Ishikawa (cell line): ENCODE measurements around the gene TBATA.

Source experiments
- CEBPB ChIP-seq: IDR thresholded peaks from 2 replicates; pipeline ENCODE4 v1.6.1; 2012
- CREB1 ChIP-seq: IDR thresholded peaks from 2 replicates; pipeline ENCODE4 v1.6.1; 2012; ENCODE audit warnings: low read depth
- EGR1 ChIP-seq: IDR thresholded peaks from 2 replicates; pipeline ENCODE4 v1.6.1; 2012
- EP300 ChIP-seq: IDR thresholded peaks from 2 replicates; pipeline ENCODE4 v1.6.1; 2012; ENCODE audit warnings: borderline replicate concordance
- FOXM1 ChIP-seq: IDR thresholded peaks from 2 replicates; pipeline ENCODE4 v1.6.1; 2012; ENCODE audit warnings: low read depth, borderline replicate concordance
- NFIC ChIP-seq: IDR thresholded peaks from 2 replicates; pipeline ENCODE4 v1.6.1; 2012
- RAD21 ChIP-seq: IDR thresholded peaks from 2 replicates; pipeline ENCODE4 v1.6.1; 2012; ENCODE audit warnings: low read depth
- REST ChIP-seq: IDR thresholded peaks from 2 replicates; pipeline ENCODE4 v1.6.1; 2012; ENCODE audit warnings: low read depth, mild to moderate bottlenecking
- TAF1 ChIP-seq: IDR thresholded peaks from 2 replicates; pipeline ENCODE4 v1.6.1; 2012; ENCODE audit warnings: low read depth, mild to moderate bottlenecking
- TCF12 ChIP-seq: IDR thresholded peaks from 2 replicates; pipeline ENCODE4 v1.6.1; 2012; ENCODE audit warnings: low read depth
- TEAD4 ChIP-seq: IDR thresholded peaks from 2 replicates; pipeline ENCODE4 v1.6.1; 2012
- USF1 ChIP-seq: IDR thresholded peaks from 2 replicates; pipeline ENCODE4 v1.6.1; 2012
- YY1 ChIP-seq: IDR thresholded peaks from 2 replicates; pipeline ENCODE4 v1.6.1; 2012; ENCODE audit warnings: low read depth
- ZBTB7A ChIP-seq: IDR thresholded peaks from 2 replicates; pipeline ENCODE4 v1.6.1; 2012; ENCODE audit warnings: low read depth
- TF ChIP-seq, protein P1 (sequence below): IDR thresholded peaks from 2 replicates; pipeline ENCODE4 v1.6.1; 2012

TBATA gene

GRCh38 chr10:70742537-70743429, 42.4 kb downstream of the TBATA start:
- TF ChIP-seq EGR1 (no peak), ZBTB7A (no peak), EP300 (no peak), TCF12 (no peak), TAF1 (no peak), FOXM1 (no peak), CEBPB (no peak), USF1 (no peak), NFIC (no peak), TEAD4 (no peak), RAD21 (no peak), CREB1 (no peak), YY1 (no peak), REST (no peak)
- TF ChIP-seq, protein P1, sequence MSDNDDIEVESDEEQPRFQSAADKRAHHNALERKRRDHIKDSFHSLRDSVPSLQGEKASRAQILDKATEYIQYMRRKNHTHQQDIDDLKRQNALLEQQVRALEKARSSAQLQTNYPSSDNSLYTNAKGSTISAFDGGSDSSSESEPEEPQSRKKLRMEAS: no peak

- TF ChIP-seq TCF12 (no peak), EGR1 (no peak), CREB1 (no peak), RAD21 (no peak), CEBPB (no peak), REST (no peak), TAF1 (no peak), EP300 (no peak), USF1 (no peak), YY1 (no peak), FOXM1 (no peak), NFIC (no peak), TEAD4 (no peak), ZBTB7A (no peak)
- TF ChIP-seq, protein P1: no peak
These were observed 44.5 kb downstream of the TBATA start for GRCh38 chr10:70740406-70741288.

- TF ChIP-seq TEAD4: no peak
- TF ChIP-seq EGR1: no peak
- no peak for TF ChIP-seq CREB1
- no peak for TF ChIP-seq TAF1
- TF ChIP-seq REST: no peak
- TF ChIP-seq FOXM1: no peak
- TF ChIP-seq, protein P1: no peak
- TF ChIP-seq TCF12: no peak
- TF ChIP-seq EP300: no peak
- TF ChIP-seq NFIC: no peak
These were observed 46.4 kb downstream of the TBATA start for GRCh38 chr10:70738761-70739121.
